Measurements from ENCODE around the gene CTNND2.

The CTNND2 gene

GRCh38 chr5:11770310-11770709, 133.9 kb downstream of the CTNND2 start:
- no peak for DNase-seq

GRCh38 chr5:11760934-11761603, 143.2 kb downstream of the CTNND2 start:
- DNase-seq: no peak

DNA sequence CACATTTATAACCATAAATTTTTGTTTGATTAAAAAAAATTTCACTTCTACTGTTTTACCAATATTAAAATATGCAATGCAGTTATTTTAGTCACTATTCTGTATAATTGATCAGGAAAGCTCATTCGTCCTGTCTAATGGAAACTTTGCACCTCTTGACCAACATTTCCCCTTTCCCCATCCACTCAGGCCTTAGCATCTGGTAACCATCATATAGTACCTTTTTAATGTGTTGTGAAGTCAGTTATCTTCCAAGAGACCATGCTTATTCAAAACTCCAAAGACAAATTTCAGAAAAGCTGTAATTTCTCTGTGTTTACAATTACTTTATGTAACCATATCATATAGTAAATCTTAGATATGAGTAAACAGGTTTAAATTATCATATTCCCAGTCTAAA, 145.9 kb downstream of the CTNND2 start:
- DNase-seq: no peak

- DNase-seq: no peak
Observed at GRCh38 chr5:11757661-11758060, 146.6 kb downstream of the CTNND2 start.

DNA sequence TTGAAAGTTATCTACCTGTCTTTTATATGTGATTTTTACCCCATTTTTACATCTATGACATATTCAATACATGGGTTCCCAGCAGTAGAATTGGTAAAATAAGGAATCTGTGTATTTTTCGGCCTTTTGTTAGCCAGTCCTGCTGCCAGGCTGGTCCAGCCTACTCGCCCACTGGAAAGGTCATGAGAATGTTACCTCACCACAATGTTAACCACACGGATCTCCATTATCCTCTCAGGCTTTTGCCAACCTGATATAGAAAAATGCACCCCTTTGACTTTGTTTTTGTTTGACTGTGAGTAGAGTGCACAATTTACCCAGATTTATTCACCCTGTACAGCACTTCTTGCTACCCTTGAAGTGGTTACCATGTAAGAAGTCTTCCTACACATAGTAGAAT, 167.2 kb downstream of the CTNND2 start:
- DNase-seq: no peak

DNA sequence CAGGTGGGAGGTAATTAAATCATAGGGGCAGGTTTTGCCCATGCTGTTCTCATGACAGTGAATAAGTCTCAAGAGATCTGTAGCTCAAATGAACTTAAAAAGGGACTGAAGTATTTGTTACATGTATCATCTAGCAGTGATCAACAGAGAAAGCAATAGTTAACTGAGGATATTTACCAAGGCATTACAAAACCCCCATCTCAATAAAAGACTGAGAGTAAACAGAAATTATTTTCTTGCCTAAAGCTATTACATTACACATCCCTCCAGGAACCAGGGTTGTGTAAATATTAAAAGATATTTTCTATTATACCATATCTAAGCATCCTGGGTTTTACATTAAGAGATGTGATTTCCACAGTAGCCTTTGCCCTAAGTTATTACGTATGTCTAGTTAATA, 169.9 kb downstream of the CTNND2 start:
- DNase-seq: no peak

GRCh38 chr5:11733840-11734192, 170.4 kb downstream of the CTNND2 start:
- DNase-seq: no peak

DNA sequence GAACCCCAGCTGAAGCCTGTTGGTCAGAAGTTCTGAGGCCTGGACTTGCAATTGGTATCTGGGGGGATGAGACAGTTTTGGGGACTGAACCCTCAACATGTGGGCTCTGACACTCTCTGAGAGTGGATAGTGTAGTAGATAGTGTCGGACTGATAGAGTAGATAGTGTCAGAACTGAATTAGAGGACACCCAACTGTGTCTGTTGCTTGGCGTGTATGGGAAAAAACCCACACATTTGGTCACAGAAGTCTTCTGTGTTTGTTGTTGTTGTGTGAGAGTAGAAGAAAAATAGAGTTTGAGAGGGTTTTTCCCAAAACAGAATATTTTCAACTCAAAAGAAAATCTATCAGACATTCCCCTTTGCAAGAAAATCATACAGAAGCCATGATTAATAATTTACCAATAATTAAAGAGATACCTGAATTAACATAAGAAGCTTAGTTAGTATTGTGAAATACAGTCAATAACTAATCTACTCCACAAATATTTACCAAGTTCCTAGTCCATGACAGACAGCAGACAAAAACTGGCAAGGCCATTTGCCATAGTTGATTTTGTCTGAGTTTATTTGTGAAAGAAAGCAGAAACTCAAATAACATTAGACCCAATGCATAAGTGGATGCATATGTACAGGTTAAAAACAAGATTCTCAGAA, 170.9 kb downstream of the CTNND2 start:
- no peak for DNase-seq

- DNase-seq: no peak
Observed at GRCh38 chr5:11724940-11725339, 179.3 kb downstream of the CTNND2 start.

GRCh38 chr5:11719888-11720481, 184.3 kb downstream of the CTNND2 start:
- no peak for DNase-seq

DNA sequence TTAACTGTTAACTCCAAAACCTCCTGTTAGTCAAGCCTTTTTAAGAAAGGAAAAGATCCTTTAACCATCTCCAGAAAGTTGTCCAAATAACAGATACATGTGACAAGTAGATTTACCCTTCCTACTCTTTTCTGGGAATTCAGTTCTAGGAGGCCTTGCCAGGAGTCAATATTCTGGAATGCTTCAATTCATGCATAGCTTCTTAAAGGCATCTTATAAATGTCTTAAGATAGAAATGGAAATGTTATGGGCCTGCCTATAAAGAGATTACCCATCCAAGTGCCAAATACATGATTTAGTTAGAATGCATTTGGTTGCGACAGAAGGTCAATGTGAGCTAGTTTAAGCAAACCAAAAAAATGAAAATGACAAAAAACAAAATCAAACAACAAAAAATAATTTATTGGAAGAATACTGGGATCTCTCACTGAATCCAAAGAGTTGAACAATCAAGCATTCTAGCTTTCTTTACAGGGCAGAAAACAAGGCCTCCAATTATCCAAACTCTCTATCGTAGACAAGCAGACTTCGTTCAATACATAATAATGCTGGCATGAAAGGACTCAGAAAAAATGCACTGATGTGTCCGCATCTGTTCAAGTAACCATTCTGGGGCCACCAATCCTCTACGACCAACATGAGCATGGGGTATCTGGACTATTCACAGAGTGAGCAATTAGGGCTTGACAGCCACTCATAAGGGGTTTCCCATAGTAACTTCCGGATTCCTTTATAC, 188.6 kb downstream of the CTNND2 start:
- no peak for DNase-seq

GRCh38 chr5:11711932-11712331, 192.3 kb downstream of the CTNND2 start:
- no peak for DNase-seq

DNA sequence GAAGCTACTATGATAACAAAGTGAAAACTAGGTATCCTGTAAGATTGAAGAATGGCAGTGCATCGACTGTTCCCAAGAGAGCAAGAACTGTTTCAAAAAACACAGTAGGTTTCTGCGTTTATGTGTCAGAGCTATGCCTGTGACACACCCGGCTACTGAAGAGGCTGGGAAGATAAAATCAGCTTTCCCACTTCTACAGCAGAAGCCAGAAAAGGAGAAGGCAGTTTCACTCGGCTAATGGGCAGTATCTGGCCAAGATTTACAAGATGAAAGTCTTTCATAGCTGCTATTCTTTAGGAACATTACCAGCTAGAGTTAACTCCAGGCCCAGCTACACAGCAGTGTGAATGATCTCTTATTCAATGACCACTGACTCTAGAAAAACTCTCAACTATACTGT, 195.2 kb downstream of the CTNND2 start:
- no peak for DNase-seq

DNA sequence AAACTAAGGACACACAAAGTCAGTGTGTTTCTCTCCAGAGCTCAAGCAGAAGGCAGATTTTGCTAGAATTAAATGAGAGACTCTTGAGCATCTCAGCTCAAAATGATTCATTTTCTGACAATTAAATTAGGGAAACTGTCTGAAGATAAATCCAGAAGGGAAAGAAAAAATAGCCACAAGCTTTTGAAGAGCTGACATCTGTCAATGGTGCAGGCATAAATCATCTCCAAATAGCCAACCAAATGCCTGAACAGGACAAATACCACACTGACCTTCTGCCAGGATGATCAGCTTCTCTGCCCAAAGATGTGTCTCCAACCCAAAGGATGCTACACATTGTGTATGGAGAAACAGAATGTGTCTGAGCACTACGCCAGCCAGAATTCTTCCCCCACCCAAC, 199.3 kb downstream of the CTNND2 start:
- no peak for DNase-seq

- no peak for DNase-seq
Observed at GRCh38 chr5:11700391-11700790, 203.9 kb downstream of the CTNND2 start.

GRCh38 chr5:11692636-11693035, 211.6 kb downstream of the CTNND2 start:
- no peak for DNase-seq

GRCh38 chr5:11687498-11687897, 216.7 kb downstream of the CTNND2 start:
- DNase-seq: no peak

DNA sequence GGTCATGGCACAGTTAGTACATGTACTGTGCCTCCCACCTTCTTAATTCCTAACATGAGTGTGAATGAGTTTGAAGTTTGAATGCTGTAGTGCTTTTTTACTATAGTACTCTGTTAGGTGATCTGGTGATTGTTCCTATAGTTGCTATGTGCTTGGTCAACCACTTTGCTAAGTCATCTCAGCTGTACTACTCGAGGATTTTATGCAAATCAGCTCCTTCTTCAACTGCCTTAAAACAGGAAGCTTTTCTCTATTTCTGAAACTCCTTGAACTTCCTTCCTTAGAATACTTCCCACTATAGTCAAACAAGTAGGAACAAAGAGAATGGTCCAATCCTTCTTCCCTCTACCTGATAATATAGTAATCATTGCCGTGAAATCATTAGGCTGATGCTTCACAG, 219.6 kb downstream of the CTNND2 start:
- no peak for DNase-seq

- no peak for DNase-seq
Observed at GRCh38 chr5:11683666-11684065, 220.6 kb downstream of the CTNND2 start.

DNA sequence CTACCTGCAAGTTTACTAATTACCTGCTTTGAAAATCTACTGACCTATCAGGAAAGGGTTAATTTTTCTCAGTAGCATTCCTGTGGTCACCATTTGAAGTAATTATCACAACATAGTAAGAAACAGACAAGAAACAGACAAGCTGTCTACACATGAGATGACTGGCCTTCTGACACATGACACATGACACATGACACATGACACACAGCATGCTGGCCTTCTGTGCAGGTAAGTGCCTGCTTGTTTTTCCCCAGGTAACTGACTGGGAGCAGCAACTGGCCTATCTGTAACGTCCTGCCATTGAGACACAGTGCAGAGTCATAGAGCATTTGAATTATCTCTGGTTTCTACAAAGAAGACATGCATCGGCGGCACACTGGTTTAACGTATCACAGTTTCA, 222.4 kb downstream of the CTNND2 start:
- no peak for DNase-seq

- DNase-seq: no peak
Observed at GRCh38 chr5:11679676-11680075, 224.6 kb downstream of the CTNND2 start.

DNA sequence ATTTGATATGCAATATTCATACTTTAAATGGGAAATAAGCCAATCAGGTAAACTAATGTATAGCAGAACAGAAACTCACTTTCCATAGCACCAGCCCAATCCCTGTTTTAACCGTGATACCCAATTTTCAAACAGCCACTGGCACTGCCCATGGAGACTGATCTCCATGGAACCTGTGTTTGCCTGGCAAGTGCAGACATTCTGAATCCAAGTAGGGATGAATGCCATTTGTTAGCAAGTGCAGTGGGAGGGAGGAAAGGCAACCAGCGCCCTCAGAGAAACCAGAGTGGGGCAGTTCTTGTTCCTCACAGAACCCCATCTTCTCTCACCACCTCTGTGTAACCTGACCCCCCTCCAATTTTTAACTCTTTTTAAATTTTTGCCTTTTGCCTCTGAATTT, 229.1 kb downstream of the CTNND2 start:
- no peak for DNase-seq

- no peak for DNase-seq
Observed at GRCh38 chr5:11672385-11673085, 231.7 kb downstream of the CTNND2 start.

Data from activated CD4-positive, alpha-beta T cell treated with anti-CD3 and anti-CD28 coated beads for 1 hour (primary cell).